Right lobe of liver (tissue), 6 donors: ENCODE data around the gene DLG1. TPM values are rescaled to one million over a fixed set of nuclear protein-coding genes. Genes with fewer than 3 reads are reported as not detected.

Experiments
- ATAC-seq, 4 donors: fragments of 200-7000 bp; cut with Tn5 transposase; one replicate each; pipeline ENCODE4 v1.9.1; 2020; ENCODE audit warnings: mild to moderate bottlenecking in 4 of 4, moderate library complexity in 4 of 4
- DNase-seq, 3 donors: peaks; one replicate each; pipeline ENCODE4 v3.0.0-alpha.2; 2020
- H3K27ac ChIP-seq, 3 donors: fragments of 200-600 bp; one replicate each; pipeline ENCODE4 v1.8.0; 2022
- H3K27me3 ChIP-seq, 2 donors: fragments of 200-600 bp; one replicate each; pipeline ENCODE4 v1.8.0; 2022
- H3K36me3 ChIP-seq, 4 donors: fragments of 200-600 bp; sonication (generic) in 1 of 4; one replicate each; pipeline versions ENCODE4 v1.5.1 to v1.8.0; 2017 to 2022; ENCODE audit warnings: control low read depth in 1 of 4
- H3K4me1 ChIP-seq, 4 donors: fragments of 200-600 bp; sonication (generic) in 1 of 4; one replicate each; pipeline versions ENCODE4 v1.5.1 to v1.8.0; 2017 to 2022; ENCODE audit warnings: control low read depth in 1 of 4
- H3K4me3 ChIP-seq, 3 donors: fragments of 200-600 bp; one replicate each; pipeline ENCODE4 v1.8.0; 2022
- H3K9me3 ChIP-seq, 4 donors: fragments of 200-600 bp; sonication (generic) in 1 of 4; one replicate each; pipeline versions ENCODE4 v1.5.1 to v1.8.0; 2017 to 2022; ENCODE audit warnings: control low read depth in 1 of 4
- CTCF ChIP-seq, 4 donors: fragments of 200-600 bp in 3 of 4; fragments of 450-650 bp in 1 of 4; IDR thresholded peaks; one replicate each; pipeline versions ENCODE4 v1.5.1 to v1.8.0; 2016 to 2022; ENCODE audit warnings: antibody characterized with exemption in 4 of 4, mild to moderate bottlenecking in 2 of 4
- POLR2A ChIP-seq: fragments of 450-650 bp; IDR thresholded peaks from one replicate; pipeline ENCODE4 v1.6.1; 2017; ENCODE audit warnings: antibody characterized with exemption, mild to moderate bottlenecking
- WGBS: methylation state at CpG from one replicate; pipeline ENCODE4 v1.1.6; 2018; ENCODE audit warnings: low coverage, low lambda C conversion rate; ENCODE audit not compliant: insufficient coverage; ENCODE audit errors: missing lambda C conversion rate; 5-methylcytosine and 5-hydroxymethylcytosine counted together
- intact Hi-C, 2 donors: fragments of 100-400 bp; cut with DNase I; formaldehyde crosslinking; loops; one replicate each; pipeline versions ENCODE4 v1.11.2 to v1.14.1; 2022
- total RNA-seq, 6 experiments: library from RNA; depleted of rRNA in 2 of 6; stranded (reverse); fragments of >200 nt in 2 of 6; fragmentation: NEBNext Ultra II Directional in 3 of 6; extraction: Animal tissue kit (Norgen Biotek cat#: 25700) in 3 of 6; gene quantifications; one replicate each; pipeline versions ENCODE4 v1.1.0 to v1.2.4, GENCODE V29; 2016 to 2023
- donor health status: DM: no; HTN: yes; CAD: no.
- donor health status: DM: no; HTN: no; CAD: no.
- donor health status: DM: no; HTN: no; CAD: no.
- donor health status: DM: no; HTN: yes; CAD: no.
- donor health status: DM: no; HTN: yes; CAD: no.

Gene DLG1
- total RNA-seq, 6 experiments from 2014 or later = 36.1 to 50.2 (median 44.2) TPM

- Histone ChIP-seq H3K9me3 (no peaks in the 10 kb centered on the region), H3K27me3 (no peaks in the 10 kb centered on the region), H3K36me3 (no peaks in the 10 kb centered on the region), H3K4me3 (no peak overlapping the region), H3K27ac (no peak overlapping the region), H3K4me1 (no peaks in the 10 kb centered on the region)
- intact Hi-C loops = no loop called here
- ATAC-seq (no peak), DNase-seq (no peak)
- TF ChIP-seq POLR2A = no peak
- TF ChIP-seq CTCF (IDR thresholded peaks at IDR 0.05) = no peak
- WGBS = 82% methylated on average over 6 of the region's 6 CpGs
Measured at GRCh38 chr3:197338586-197338985, 40.2 kb upstream of the DLG1 start.

- WGBS = 78% methylated on average over 2 of the region's 4 CpGs
- no peak for ATAC-seq
Measured at GRCh38 chr3:197337656-197338055, 39.2 kb upstream of the DLG1 start.

GRCh38 chr3:197337214-197337613 lies 38.8 kb upstream of the DLG1 start:
- no peaks in the 10 kb centered on the region for H3K36me3 ChIP-seq
- WGBS = 100% methylated on average over 3 of the region's 5 CpGs
- intact Hi-C loops = no loop called here
- H3K9me3 ChIP-seq = no peaks in the 10 kb centered on the region
- H3K4me1 ChIP-seq = no peaks in the 10 kb centered on the region
- ATAC-seq (no peak), DNase-seq (no peak)
- H3K27me3 ChIP-seq = no peaks in the 10 kb centered on the region
- H3K4me3 ChIP-seq = no peak overlapping the region
- TF ChIP-seq POLR2A (no peak), CTCF (IDR thresholded peaks at IDR 0.05) (no peak)
- H3K27ac ChIP-seq = no peak overlapping the region

More at GRCh38 chr3:197337656-197338055, 39.2 kb upstream of the DLG1 start:
- Histone ChIP-seq H3K4me1 (no peaks in the 10 kb centered on the region), H3K27me3 (no peaks in the 10 kb centered on the region), H3K4me3 (no peak overlapping the region), H3K9me3 (no peaks in the 10 kb centered on the region), H3K36me3 (no peaks in the 10 kb centered on the region), H3K27ac (no peak overlapping the region)
- DNase-seq = no peak
- TF ChIP-seq CTCF (IDR thresholded peaks at IDR 0.05) = no peak
- TF ChIP-seq POLR2A = no peak
- intact Hi-C loops = no loop called here

GRCh38 chr3:197336348-197336747 lies 37.9 kb upstream of the DLG1 start:
- H3K4me1 ChIP-seq = no peaks in the 10 kb centered on the region
- TF ChIP-seq POLR2A (no peak), CTCF (IDR thresholded peaks at IDR 0.05) (no peak)

More at GRCh38 chr3:197336348-197336747, 37.9 kb upstream of the DLG1 start:
- H3K27ac ChIP-seq = no peak overlapping the region
- no peaks in the 10 kb centered on the region for H3K27me3 ChIP-seq
- H3K9me3 ChIP-seq = no peaks in the 10 kb centered on the region
- H3K4me3 ChIP-seq = no peak overlapping the region
- no peaks in the 10 kb centered on the region for H3K36me3 ChIP-seq
- DNase-seq (peak in 1 of 3 donors; percentile 1), ATAC-seq (no peak)
- intact Hi-C loops = no loop called here
- 75% methylated on average over 4 of the region's 4 CpGs for WGBS
